HepG2 (cell line): Measurements from ENCODE around the gene AMBRA1. TPM values are rescaled to one million over a fixed set of nuclear protein-coding genes. Genes with fewer than 3 reads are reported as not detected.

Experiments used
- GATAD2A ChIP-seq: IDR thresholded peaks from 2 replicates; pipeline ENCODE4 v1.6.1; 2016
- HBP1 ChIP-seq: IDR thresholded peaks from 2 replicates; pipeline ENCODE4 v1.6.1; 2016; ENCODE audit warnings: low read depth, control low read depth
- ISX ChIP-seq: sonication (generic); formaldehyde crosslinking; conservative IDR thresholded peaks from 2 replicates; pipeline ENCODE4 v1.5.0; 2020; ENCODE audit warnings: missing genetic modification reagents
- MEF2D ChIP-seq: sonication (generic); formaldehyde crosslinking; IDR thresholded peaks from 2 replicates; pipeline ENCODE4 v1.5.1; 2020; ENCODE audit warnings: mild to moderate bottlenecking, missing genetic modification reagents
- MEIS1 ChIP-seq: sonication (generic); formaldehyde crosslinking; IDR thresholded peaks from 2 replicates; pipeline ENCODE4 v1.9.0; 2021; ENCODE audit warnings: mild to moderate bottlenecking, missing genetic modification reagents, moderate library complexity, borderline replicate concordance
- NBN ChIP-seq: fragments of 450-650 bp; conservative IDR thresholded peaks from 2 replicates; pipeline ENCODE4 v1.6.1; 2017
- STAT6 ChIP-seq: sonication (generic); formaldehyde crosslinking; IDR thresholded peaks from 2 replicates; pipeline ENCODE4 v1.4.0; 2020; ENCODE audit warnings: missing genetic modification reagents, mild to moderate bottlenecking, borderline replicate concordance
- TEAD2 ChIP-seq: sonication (generic); formaldehyde crosslinking; IDR thresholded peaks from 2 replicates; pipeline ENCODE4 v1.9.0; 2021; ENCODE audit warnings: missing genetic modification reagents
- ZNF501 ChIP-seq: sonication (generic); formaldehyde crosslinking; IDR thresholded peaks from 2 replicates; pipeline ENCODE4 v1.5.1; 2020; ENCODE audit warnings: mild to moderate bottlenecking, moderate library complexity, missing genetic modification reagents
- ZNF709 ChIP-seq: sonication (generic); formaldehyde crosslinking; IDR thresholded peaks from 2 replicates; pipeline ENCODE4 v1.5.0; 2020; ENCODE audit warnings: mild to moderate bottlenecking, missing genetic modification reagents
- polyA plus RNA-seq, 8 experiments: library from polyadenylated mRNA; depleted of rRNA in 3 of 8; stranded (reverse) in 7 of 8; unstranded in 1 of 8; fragments of >200 nt; fragmentation: Illumina TruSeq in 4 of 8; extraction: Trizol in 4 of 8; gene quantifications; 2 replicates each; pipeline versions ENCODE4 v1.2.1 to v1.2.3, GENCODE V29; 2011 to 2016; ENCODE audit warnings: low read depth in 4 of 8, missing spikeins in 1 of 8, mixed read lengths in 1 of 8; ENCODE audit not compliant: insufficient read depth in 1 of 8
- total RNA-seq, 5 experiments: library from RNA; depleted of rRNA; stranded (reverse); fragments of >200 nt; fragmentation: Illumina TruSeq; extraction: Trizol; gene quantifications; 2 replicates each; pipeline ENCODE4 v1.2.3, GENCODE V29; 2016; ENCODE audit warnings: low read depth in 1 of 5
- TF ChIP-seq, protein P1 (sequence below): sonication (generic); formaldehyde crosslinking; IDR thresholded peaks from 2 replicates; pipeline ENCODE4 v1.8.1; 2022; ENCODE audit warnings: low read depth, mild to moderate bottlenecking, missing genetic modification reagents

Gene AMBRA1
- total and polyA plus RNA-seq, 2 of the 13 experiments (the other 11 are each of a cell fraction or from before 2014, with no cell fraction given) = 15.7 to 26.0 TPM

DNA sequence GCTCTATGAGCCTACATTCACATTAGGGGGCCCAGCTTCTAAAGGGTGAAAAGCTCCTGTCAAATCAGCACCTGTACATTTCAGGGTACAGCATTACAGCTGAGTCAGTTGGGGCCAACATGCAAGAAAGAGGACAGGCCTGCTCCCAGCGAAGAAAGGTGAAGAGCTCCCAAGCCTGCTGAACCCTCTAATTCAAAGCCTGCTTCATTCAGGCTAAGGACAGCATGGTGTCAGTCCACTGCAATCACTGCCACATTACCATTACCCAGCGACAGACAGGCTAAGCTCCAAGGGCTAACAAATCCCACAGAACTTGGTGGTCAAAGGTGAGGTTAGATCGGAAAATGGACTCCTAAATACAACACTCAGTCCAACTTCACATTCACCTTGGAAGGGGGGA, 136.8 kb downstream of the AMBRA1 start (continued):
- TF ChIP-seq ISX (CRISPR knock-in tag) (no peak), NBN (no peak), HBP1 (no peak), STAT6 (CRISPR knock-in tag) (no peak), ZNF501 (CRISPR knock-in tag) (no peak), MEF2D (CRISPR knock-in tag) (no peak), GATAD2A (CRISPR knock-in tag) (no peak), TEAD2 (CRISPR knock-in tag) (no peak), ZNF709 (CRISPR knock-in tag) (no peak), MEIS1 (CRISPR knock-in tag) (no peak)
- TF ChIP-seq, protein P1, sequence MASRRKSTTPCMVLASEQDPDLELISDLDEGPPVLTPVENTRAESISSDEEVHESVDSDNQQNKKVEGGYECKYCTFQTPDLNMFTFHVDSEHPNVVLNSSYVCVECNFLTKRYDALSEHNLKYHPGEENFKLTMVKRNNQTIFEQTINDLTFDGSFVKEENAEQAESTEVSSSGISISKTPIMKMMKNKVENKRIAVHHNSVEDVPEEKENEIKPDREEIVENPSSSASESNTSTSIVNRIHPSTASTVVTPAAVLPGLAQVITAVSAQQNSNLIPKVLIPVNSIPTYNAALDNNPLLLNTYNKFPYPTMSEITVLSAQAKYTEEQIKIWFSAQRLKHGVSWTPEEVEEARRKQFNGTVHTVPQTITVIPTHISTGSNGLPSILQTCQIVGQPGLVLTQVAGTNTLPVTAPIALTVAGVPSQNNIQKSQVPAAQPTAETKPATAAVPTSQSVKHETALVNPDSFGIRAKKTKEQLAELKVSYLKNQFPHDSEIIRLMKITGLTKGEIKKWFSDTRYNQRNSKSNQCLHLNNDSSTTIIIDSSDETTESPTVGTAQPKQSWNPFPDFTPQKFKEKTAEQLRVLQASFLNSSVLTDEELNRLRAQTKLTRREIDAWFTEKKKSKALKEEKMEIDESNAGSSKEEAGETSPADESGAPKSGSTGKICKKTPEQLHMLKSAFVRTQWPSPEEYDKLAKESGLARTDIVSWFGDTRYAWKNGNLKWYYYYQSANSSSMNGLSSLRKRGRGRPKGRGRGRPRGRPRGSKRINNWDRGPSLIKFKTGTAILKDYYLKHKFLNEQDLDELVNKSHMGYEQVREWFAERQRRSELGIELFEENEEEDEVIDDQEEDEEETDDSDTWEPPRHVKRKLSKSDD (CRISPR knock-in tag) = no peak
- TF ChIP-seq, all 625 proteins: peak for 0
